ENCODE measurements around the gene HYKK. TPM values are rescaled to one million over a fixed set of nuclear protein-coding genes. Genes with fewer than 3 reads are reported as not detected.

The HYKK gene
- 5.8 to 8.9 TPM (median 6.3 TPM) in 5 replicates for total RNA-seq (2022; extraction: Qiagen RNA extraction)

GRCh38 chr15:78506971-78507830, at the start of gene HYKK:
Gene HYKK, plus strand, starts transcription at chr15:78507577. Its CDS starts 5,512 bp downstream, at chr15:78513089.

GRCh38 chr15:78540141-78540870, 32.9 kb downstream of the HYKK start, which contains the start of gene PSMA4:
Gene PSMA4, plus strand, starts transcription at chr15:78540444. Its CDS starts 1,484 bp downstream, at chr15:78541928.

GRCh38 chr15:78565097-78565950, 57.9 kb downstream of the HYKK start, which contains the start of gene CHRNA5:
Gene CHRNA5, plus strand, starts transcription at chr15:78565520. Its CDS starts 200 bp downstream, at chr15:78565720.

Other genes starting within 250 kb of the HYKK start
- 0.06 to 0.11 TPM (median 0.10 TPM) in 3 of 5 replicates, not detected in the others for gene DNAJA4, start 243.0 kb upstream of the HYKK start, total RNA-seq (2022; extraction: Qiagen RNA extraction)
- gene SKIC8, start 208.0 kb upstream of the HYKK start, total RNA-seq (2022; extraction: Qiagen RNA extraction), result 79.3 to 124 TPM (median 84.3 TPM) in 5 replicates
- 0.98 to 2.4 TPM (median 1.8 TPM) in 5 replicates for gene CRABP1, start 167.2 kb upstream of the HYKK start, total RNA-seq (2022; extraction: Qiagen RNA extraction)
- gene IREB2, start 69.4 kb upstream of the HYKK start, total RNA-seq (2022; extraction: Qiagen RNA extraction), result 31.9 to 44.9 TPM (median 40.6 TPM) in 5 replicates
- gene PSMA4, start 32.9 kb downstream of the HYKK start, total RNA-seq (2022; extraction: Qiagen RNA extraction), result 344 to 481 TPM (median 370 TPM) in 5 replicates
- 29.1 to 30.2 TPM (median 29.3 TPM) in 5 replicates for gene CHRNA5, start 57.9 kb downstream of the HYKK start, total RNA-seq (2022; extraction: Qiagen RNA extraction)
- 0.30 to 0.71 TPM (median 0.33 TPM) in 5 replicates for gene CHRNA3, start 113.4 kb downstream of the HYKK start, total RNA-seq (2022; extraction: Qiagen RNA extraction)
- 0.53 to 1.5 TPM (median 0.77 TPM) in 5 replicates for gene CHRNB4, start 133.6 kb downstream of the HYKK start, total RNA-seq (2022; extraction: Qiagen RNA extraction)

Data from A549 treated with AZD2906 at 1 μM for 4 hours (cell line).